GM21737 (cell line): ENCODE data around the gene MEIS2.
"Not testable (repeated sequence)": the region's sequence is repeated elsewhere in the genome, so short reads cannot be mapped to it uniquely, and the experiment has no call there.

Experiments
- ATAC-seq: cut with Tn5 transposase; IDR thresholded peaks from one replicate; pipeline ENCODE4 v1.9.1; 2021; ENCODE audit warnings: mild to moderate bottlenecking, moderate library complexity; ENCODE audit not compliant: unreplicated experiment

The MEIS2 gene

DNA sequence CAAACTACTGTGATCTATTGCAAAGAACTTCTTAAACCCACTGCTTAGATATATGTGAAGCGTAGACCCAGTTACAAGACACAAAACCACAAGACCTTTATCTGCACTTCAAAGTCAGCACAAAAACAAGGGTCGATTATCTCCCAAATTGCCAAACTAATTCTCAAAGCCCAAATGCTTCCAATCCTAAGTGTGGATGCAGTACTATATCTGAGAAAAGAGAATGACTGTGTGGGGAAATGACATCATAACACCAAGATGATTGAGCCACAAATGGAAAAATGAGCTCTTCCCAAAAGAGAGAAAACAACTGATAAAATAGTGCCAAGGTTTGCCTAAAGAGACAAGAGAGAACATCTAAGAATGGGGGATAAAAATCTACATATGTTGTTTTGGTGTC, 86.2 kb downstream of the MEIS2 start:
- ATAC-seq, result no peak

DNA sequence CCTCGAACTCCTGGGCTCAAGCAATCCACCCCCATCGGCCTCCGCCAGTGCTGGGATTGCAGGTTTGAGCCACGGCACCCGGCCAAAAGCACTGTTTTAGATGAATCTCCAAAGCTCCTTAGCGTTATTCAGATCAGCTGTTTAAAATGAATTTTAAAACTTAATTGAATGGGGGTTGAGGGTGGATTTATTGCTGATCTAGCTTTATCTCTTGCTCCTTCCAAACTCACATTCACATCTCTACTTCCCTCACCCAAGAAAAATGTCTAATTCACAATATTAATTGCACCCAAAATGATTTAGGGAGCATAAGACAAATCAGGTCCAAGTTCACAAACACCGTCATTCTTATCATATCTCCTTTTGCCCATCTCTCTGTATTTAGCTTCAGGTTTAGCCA, 89.8 kb downstream of the MEIS2 start:
- ATAC-seq, result no peak

- ATAC-seq, result no peak
These were observed 91.1 kb downstream of the MEIS2 start for GRCh38 chr15:37009288-37009687.

GRCh38 chr15:37008205-37008604, 92.1 kb downstream of the MEIS2 start:
- ATAC-seq, result no peak

DNA sequence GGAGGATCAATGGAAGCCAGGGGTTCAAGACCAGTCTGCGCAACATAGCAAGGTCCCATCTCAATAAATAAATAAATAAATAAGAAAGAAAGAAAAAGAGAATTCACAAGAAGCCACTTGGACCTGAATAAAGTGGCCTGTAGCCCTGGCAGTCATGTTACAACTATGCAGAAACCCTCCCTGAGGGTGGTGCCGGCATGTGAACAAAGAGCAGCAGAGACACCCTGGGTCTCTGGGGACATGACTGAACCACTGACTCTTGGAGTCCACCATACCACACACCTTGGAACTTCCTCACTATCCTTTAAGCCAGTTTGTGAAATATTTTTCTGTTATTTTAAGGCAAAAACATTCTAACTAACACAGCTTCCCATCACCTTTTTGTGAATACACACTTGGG, 93.0 kb downstream of the MEIS2 start:
- no peak for ATAC-seq

GRCh38 chr15:37004981-37005735, 95.2 kb downstream of the MEIS2 start:
- no peak for ATAC-seq

- no peak for ATAC-seq
These were observed 95.9 kb downstream of the MEIS2 start for GRCh38 chr15:37004373-37004869.

DNA sequence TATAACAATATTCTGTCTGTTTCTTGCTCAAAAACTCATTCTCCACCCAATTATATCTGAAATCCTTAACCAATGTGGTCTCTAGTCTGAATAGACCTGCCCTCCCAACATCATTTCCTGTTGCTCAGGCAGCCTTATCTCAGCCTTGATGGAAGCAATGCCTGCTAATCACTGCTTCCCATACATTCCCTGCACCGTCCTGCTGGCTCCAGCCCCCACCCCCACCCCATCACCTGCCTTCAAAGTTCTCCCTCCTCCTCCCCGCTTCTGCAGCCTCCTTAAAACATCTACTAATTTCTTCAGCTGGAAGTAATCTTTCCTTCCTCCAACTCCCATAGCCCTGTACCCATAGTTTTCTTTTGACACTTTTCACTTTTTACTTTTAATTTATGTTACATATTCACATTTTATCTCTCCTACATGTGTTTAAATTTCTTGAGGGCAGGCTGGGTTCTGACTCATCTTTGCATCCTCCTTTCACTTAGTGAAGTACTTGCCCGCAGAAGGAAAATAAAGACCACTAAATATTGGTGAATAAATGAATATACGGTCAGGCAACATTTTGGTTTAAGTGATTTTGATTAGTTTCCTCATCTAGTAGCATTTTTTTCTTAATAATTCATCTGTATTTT, 98.2 kb downstream of the MEIS2 start:
- ATAC-seq, result no peak

GRCh38 chr15:37001417-37001816, 98.9 kb downstream of the MEIS2 start:
- ATAC-seq, result no peak

DNA sequence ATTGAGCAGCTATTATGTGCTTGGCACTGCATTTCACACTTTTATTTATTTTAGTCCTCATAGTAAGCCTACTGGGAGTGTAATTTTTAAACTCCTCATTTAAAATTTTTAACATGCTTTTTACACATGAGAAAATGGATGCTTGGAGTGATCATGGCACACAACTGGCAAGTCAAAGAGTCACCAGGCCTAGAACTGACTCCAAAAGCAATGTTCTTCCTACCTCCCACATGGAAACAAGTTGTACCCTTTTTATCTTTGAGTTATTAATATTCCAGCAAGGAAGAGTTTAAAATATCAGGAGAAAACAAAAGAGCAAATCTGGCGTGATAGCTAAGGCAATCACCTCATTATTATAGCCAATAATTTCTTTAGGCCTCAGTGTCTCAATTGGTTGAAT, 100.6 kb downstream of the MEIS2 start:
- no peak for ATAC-seq

- ATAC-seq, result no peak
These were observed 103.7 kb downstream of the MEIS2 start for GRCh38 chr15:36996538-36997181.

- ATAC-seq, result no peak
These were observed 104.2 kb downstream of the MEIS2 start for GRCh38 chr15:36996121-36996520.

- no peak for ATAC-seq
These were observed 105.6 kb downstream of the MEIS2 start for GRCh38 chr15:36994790-36995189.

DNA sequence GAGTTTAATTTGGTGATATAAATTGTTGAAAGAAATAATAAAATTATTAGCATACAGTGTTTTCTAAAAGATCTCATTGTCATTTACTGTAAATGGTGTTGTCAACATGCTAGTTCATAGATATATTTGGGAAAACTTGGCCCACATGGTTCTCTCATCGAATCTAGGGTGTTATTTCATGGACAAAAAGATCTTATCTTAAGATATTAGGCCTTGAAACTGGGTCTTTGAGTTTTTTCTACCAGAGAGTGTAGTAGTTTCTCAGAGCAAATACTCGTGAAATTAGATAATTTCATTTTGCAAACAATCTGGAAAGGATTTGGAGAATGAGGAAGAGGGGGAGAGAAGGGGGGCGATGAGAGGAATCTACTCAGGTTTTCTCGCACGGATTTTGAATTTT, 107.9 kb downstream of the MEIS2 start:
- no peak for ATAC-seq

GRCh38 chr15:36988947-36989346, 111.4 kb downstream of the MEIS2 start:
- ATAC-seq, result no peak

DNA sequence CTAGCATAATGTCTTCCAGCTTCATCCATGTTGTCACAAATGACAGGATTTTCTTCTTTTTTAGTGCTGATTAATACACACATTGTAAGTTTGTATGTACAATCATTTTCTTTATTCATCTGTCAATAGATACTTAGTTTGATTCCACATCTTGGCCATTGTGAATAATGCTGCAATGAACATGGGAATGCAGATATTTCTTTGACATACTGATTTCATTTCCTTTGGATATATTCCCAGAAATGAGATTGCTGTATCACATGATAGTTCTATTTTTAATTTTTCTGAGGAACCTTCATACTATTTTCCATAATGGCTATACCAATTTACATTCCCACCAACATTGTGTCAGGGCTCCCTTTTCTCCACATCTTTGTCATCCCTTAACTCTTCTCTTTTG, 117.9 kb downstream of the MEIS2 start:
- no peak for ATAC-seq

DNA sequence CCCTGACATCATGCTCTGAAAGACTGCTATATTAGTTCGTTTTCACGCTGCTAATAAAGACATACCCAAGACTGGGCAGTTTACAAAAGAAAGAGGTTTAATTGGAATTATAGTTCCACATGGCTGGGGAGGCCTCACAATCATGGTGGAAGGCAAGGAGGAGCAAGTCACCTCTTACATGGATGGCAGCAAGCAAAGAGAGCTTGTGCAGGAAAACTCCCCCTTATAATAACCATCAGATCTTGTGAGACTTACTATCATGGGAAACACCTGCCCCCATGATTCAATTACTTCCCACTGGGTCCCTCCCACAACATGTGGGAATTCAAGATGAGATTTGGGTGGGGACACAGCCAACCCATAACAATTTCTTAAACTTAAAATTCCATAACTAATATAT, 120.1 kb downstream of the MEIS2 start:
- not testable (repeated sequence) for ATAC-seq

DNA sequence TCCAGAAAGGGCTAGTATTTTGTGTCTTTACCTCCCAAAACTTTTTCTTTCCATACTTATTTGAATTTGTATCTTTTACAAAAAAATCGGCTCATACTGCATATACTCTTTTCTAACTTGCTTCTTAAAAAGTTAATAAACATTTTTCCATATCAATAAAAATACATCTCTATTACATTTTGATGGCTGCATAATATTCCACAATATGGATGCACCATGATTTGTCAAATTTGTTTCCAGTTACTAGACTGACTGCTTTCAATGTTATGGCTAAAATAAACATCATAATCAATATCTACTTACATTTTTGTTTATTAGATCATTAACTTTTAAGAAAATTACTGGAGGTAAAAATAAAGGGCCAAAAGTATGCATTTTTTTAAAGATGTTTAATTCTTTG, 121.7 kb downstream of the MEIS2 start:
- no peak for ATAC-seq

DNA sequence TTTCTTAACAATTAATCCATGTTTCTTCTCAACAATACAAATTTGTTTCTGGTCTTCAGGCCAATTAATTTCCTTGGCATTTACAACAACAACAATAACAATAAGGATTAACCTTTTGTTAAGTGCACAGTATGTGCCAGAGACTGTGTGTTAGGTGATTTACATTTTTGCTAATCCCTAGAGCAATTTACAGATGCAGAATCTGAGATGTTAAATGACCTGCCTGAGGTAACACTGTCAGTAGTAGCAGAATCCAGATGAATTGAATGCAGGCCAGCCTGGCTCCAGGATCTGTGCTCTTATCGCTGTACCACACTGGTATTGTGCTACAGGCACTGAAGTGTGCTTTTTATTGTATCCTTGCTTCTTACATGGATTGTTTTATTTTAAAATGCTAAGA, 122.2 kb downstream of the MEIS2 start:
- ATAC-seq, result no peak

DNA sequence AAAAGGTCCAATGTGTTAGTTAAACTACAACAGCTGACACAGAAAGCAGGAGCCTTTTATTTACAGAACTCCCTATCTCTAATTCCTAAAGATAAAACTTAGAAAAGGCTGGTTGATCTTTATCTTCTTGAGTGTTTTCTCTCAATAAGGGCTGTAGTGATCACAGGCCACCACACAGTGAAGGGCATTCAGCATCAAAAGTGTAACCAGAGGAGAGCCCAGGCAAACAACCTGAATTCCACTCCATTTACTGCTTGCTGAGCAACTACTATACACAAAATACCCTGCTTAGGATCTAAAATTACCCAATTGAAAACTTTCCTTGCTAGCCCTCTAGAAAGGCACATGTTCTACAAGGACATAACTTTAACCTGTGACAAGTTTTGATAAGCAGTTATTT, 122.7 kb downstream of the MEIS2 start:
- ATAC-seq, result no peak

GRCh38 chr15:36972704-36973103, 127.6 kb downstream of the MEIS2 start:
- ATAC-seq, result no peak

- ATAC-seq, result no peak
These were observed 129.8 kb downstream of the MEIS2 start for GRCh38 chr15:36970522-36970921.
